GM10847 (cell line): Measurements from ENCODE around the gene HELB.

Experiments used
- POLR2A ChIP-seq: IDR thresholded peaks from 2 replicates; pipeline ENCODE4 v1.6.1; 2011; ENCODE audit not compliant: insufficient read length; ENCODE audit errors: extremely low read depth

The HELB gene

DNA sequence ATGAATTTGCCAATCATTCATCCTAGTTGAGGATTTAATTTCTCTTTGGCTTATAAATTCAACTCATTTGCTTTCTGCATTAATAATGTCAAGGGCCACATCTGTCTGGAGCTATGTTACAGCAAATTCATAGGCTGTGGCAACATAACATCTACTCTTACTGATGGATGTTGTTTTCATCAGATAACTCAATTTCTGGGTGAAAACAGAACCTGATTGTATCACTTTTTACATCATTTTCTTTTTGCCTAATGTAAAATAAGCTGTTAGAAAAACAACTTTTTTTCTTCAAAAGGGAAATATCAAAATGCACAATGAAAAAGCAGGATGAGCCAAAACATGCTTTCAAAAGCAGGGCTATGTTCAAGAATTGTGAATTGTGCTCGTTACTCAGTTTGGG, 73.3 kb downstream of the HELB start:
- no peak for TF ChIP-seq POLR2A

- TF ChIP-seq POLR2A = no peak
These were observed 77.3 kb downstream of the HELB start for GRCh38 chr12:66379616-66380015.

DNA sequence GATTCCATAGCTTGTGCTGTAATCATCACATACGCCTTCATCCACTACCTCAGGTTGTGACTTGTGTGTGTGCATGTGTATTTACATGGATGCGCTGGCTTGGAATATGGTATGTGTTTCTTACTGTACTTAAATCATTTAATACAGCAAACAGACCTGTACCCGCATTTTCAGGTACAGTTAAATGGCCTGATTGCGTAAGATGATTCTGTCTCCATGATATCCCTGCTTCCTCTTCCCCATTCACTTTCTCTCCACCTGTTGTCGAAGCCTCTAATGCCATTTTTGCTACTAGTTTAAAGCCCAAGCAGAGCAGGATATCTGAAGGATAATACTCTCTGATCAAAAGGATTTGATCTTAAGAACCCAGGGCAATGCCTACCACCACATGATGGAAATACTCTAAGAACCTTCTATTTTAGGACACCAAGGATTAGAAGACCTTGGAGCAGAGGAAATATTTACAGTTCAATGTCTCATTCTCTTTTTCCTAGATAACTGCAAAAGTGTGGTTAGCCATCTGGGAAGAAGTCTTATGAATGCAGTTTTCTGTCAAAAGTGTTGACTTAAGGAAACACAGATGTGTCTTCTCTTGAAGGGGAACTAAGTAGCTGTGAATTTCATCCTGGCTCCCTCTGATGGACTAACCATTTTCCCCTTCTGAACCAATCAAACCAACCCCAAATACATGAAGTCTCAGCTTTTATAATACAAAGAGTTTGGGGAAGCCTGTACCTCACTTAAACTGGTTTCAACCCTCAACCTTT, 78.7 kb downstream of the HELB start:
- TF ChIP-seq POLR2A = no peak

DNA sequence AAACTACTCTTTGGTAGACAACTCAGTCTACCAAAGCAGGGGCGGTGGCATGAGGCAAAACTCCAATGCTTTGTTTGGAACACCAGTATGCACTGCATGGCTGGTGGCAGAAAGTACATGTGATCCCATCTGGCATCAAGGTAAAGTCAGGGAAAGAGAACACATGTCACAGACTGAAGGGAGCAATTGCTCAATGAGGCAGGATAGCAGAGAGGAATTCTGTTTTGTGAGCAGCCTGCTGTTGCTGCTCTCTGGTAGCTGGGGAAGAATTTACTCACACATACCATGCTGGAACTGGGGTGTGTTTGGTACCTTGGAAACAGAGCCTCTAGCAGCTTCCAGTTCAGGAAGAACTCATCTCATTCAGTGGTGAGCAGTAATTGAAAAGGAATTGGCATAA, 84.8 kb downstream of the HELB start:
- TF ChIP-seq POLR2A = no peak
